ENCODE results near the gene TXNDC16.

Gene TXNDC16

GRCh38 chr14:52455291-52456088 lies 96.8 kb downstream of the TXNDC16 start:
- no peak overlapping the region for H3K9ac ChIP-seq (ENCODE audit: low read length in 2 of 2)
- H3K9me3 ChIP-seq (ENCODE audit: control insufficient read depth in 2 of 2, low read length in 2 of 2), result no peaks in the 10 kb centered on the region
- no peak overlapping the region for H3K27ac ChIP-seq (ENCODE audit: low read length)
- no peaks in the 10 kb centered on the region for H3K4me1 ChIP-seq (ENCODE audit: control insufficient read depth, insufficient read depth, low read length)
- H3K4me3 ChIP-seq (ENCODE audit: low read length in 2 of 2), result no peak overlapping the region
- H3K27me3 ChIP-seq (ENCODE audit: control insufficient read depth in 1 of 2, insufficient read depth in 2 of 2, low read length in 2 of 2), result no peaks in the 10 kb centered on the region
- H3K36me3 ChIP-seq (ENCODE audit: control insufficient read depth in 2 of 2, insufficient read depth in 2 of 2, low read length in 2 of 2), result peaks cover 0 to 4% of the 10 kb centered on the region in 2 donors

- Histone ChIP-seq H3K9ac (ENCODE audit: low read length in 2 of 2) (no peak overlapping the region), H3K27ac (ENCODE audit: low read length) (no peak overlapping the region), H3K36me3 (ENCODE audit: control insufficient read depth in 2 of 2, insufficient read depth in 2 of 2, low read length in 2 of 2) (no peaks in the 10 kb centered on the region), H3K4me3 (ENCODE audit: low read length in 2 of 2) (no peak overlapping the region), H3K27me3 (ENCODE audit: control insufficient read depth in 1 of 2, insufficient read depth in 2 of 2, low read length in 2 of 2) (no peaks in the 10 kb centered on the region), H3K9me3 (ENCODE audit: control insufficient read depth in 2 of 2, low read length in 2 of 2) (no peaks in the 10 kb centered on the region), H3K4me1 (ENCODE audit: control insufficient read depth, insufficient read depth, low read length) (no peaks in the 10 kb centered on the region)
Observed at GRCh38 chr14:52447236-52447635, 105.1 kb downstream of the TXNDC16 start.

DNA sequence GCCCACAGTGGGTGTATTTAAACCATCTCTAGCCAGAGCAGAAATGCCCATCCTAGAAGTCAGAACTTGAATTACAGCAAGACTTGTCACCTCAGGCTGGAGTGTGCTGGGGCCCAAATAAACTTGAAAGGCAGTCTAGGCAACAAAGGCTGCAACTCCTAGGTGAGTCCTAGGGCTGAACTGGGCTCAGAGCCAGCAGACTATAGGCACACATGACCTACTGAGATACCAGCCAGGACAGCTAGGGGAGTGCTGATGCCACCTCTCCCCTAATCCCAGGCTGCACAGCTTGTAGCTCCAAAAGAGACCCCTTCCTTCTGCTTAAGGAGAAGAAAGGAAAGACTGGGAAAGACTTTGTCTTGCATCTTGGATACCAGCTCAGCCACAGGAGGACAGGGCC lies 106.0 kb downstream of the TXNDC16 start:
- no peak overlapping the region for H3K4me3 ChIP-seq (ENCODE audit: low read length in 2 of 2)

GRCh38 chr14:52443506-52443905 lies 108.8 kb downstream of the TXNDC16 start:
- Histone ChIP-seq H3K27ac (ENCODE audit: low read length) (no peak overlapping the region), H3K9me3 (ENCODE audit: control insufficient read depth in 2 of 2, low read length in 2 of 2) (no peaks in the 10 kb centered on the region), H3K4me1 (ENCODE audit: control insufficient read depth, insufficient read depth, low read length) (no peaks in the 10 kb centered on the region), H3K36me3 (ENCODE audit: control insufficient read depth in 2 of 2, insufficient read depth in 2 of 2, low read length in 2 of 2) (no peaks in the 10 kb centered on the region), H3K27me3 (ENCODE audit: control insufficient read depth in 1 of 2, insufficient read depth in 2 of 2, low read length in 2 of 2) (no peaks in the 10 kb centered on the region), H3K9ac (ENCODE audit: low read length in 2 of 2) (no peak overlapping the region), H3K4me3 (ENCODE audit: low read length in 2 of 2) (no peak overlapping the region)

More for the DNA sequence above, 106.0 kb downstream of the TXNDC16 start:
- no peak overlapping the region for H3K9ac ChIP-seq (ENCODE audit: low read length in 2 of 2)
- no peaks in the 10 kb centered on the region for H3K9me3 ChIP-seq (ENCODE audit: control insufficient read depth in 2 of 2, low read length in 2 of 2)
- no peaks in the 10 kb centered on the region for H3K4me1 ChIP-seq (ENCODE audit: control insufficient read depth, insufficient read depth, low read length)
- no peaks in the 10 kb centered on the region for H3K36me3 ChIP-seq (ENCODE audit: control insufficient read depth in 2 of 2, insufficient read depth in 2 of 2, low read length in 2 of 2)
- H3K27ac ChIP-seq (ENCODE audit: low read length), result no peak overlapping the region
- no peaks in the 10 kb centered on the region for H3K27me3 ChIP-seq (ENCODE audit: control insufficient read depth in 1 of 2, insufficient read depth in 2 of 2, low read length in 2 of 2)

GRCh38 chr14:52442602-52443001 lies 109.7 kb downstream of the TXNDC16 start:
- Histone ChIP-seq H3K4me1 (ENCODE audit: control insufficient read depth, insufficient read depth, low read length) (no peaks in the 10 kb centered on the region), H3K27me3 (ENCODE audit: control insufficient read depth in 1 of 2, insufficient read depth in 2 of 2, low read length in 2 of 2) (no peaks in the 10 kb centered on the region), H3K4me3 (ENCODE audit: low read length in 2 of 2) (no peak overlapping the region), H3K9ac (ENCODE audit: low read length in 2 of 2) (no peak overlapping the region), H3K9me3 (ENCODE audit: control insufficient read depth in 2 of 2, low read length in 2 of 2) (no peaks in the 10 kb centered on the region), H3K27ac (ENCODE audit: low read length) (no peak overlapping the region), H3K36me3 (ENCODE audit: control insufficient read depth in 2 of 2, insufficient read depth in 2 of 2, low read length in 2 of 2) (no peaks in the 10 kb centered on the region)

- no peak overlapping the region for H3K4me3 ChIP-seq (ENCODE audit: low read length in 2 of 2)
- no peaks in the 10 kb centered on the region for H3K9me3 ChIP-seq (ENCODE audit: control insufficient read depth in 2 of 2, low read length in 2 of 2)
- no peaks in the 10 kb centered on the region for H3K36me3 ChIP-seq (ENCODE audit: control insufficient read depth in 2 of 2, insufficient read depth in 2 of 2, low read length in 2 of 2)
- no peaks in the 10 kb centered on the region for H3K27me3 ChIP-seq (ENCODE audit: control insufficient read depth in 1 of 2, insufficient read depth in 2 of 2, low read length in 2 of 2)
- no peaks in the 10 kb centered on the region for H3K4me1 ChIP-seq (ENCODE audit: control insufficient read depth, insufficient read depth, low read length)
- no peak overlapping the region for H3K9ac ChIP-seq (ENCODE audit: low read length in 2 of 2)
- no peak overlapping the region for H3K27ac ChIP-seq (ENCODE audit: low read length)
Observed at GRCh38 chr14:52442166-52442565, 110.1 kb downstream of the TXNDC16 start.

DNA sequence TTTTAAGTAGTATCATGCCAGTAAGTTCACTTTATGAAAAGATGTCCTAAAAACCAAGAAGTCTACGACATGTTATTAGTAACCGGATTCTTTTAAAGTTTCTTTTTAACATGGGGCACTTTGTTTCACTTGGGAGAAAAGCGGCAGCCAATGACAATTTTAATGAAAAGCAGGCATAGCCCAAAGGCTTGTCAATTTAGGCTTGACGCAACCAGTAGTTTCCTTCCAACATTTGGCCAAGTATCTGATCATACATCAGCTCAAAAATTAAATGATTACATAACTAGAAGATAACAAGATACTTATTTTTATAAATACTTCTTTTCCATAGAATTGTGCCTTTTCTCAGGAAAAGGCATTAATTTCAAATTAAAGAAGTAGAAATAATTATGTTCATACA lies 112.8 kb downstream of the TXNDC16 start:
- no peaks in the 10 kb centered on the region for H3K36me3 ChIP-seq (ENCODE audit: control insufficient read depth in 2 of 2, insufficient read depth in 2 of 2, low read length in 2 of 2)
- H3K27ac ChIP-seq (ENCODE audit: low read length), result no peak overlapping the region
- H3K9me3 ChIP-seq (ENCODE audit: control insufficient read depth in 2 of 2, low read length in 2 of 2), result no peaks in the 10 kb centered on the region
- no peaks in the 10 kb centered on the region for H3K27me3 ChIP-seq (ENCODE audit: control insufficient read depth in 1 of 2, insufficient read depth in 2 of 2, low read length in 2 of 2)
- no peaks in the 10 kb centered on the region for H3K4me1 ChIP-seq (ENCODE audit: control insufficient read depth, insufficient read depth, low read length)
- no peak overlapping the region for H3K9ac ChIP-seq (ENCODE audit: low read length in 2 of 2)
- H3K4me3 ChIP-seq (ENCODE audit: low read length in 2 of 2), result no peak overlapping the region

DNA sequence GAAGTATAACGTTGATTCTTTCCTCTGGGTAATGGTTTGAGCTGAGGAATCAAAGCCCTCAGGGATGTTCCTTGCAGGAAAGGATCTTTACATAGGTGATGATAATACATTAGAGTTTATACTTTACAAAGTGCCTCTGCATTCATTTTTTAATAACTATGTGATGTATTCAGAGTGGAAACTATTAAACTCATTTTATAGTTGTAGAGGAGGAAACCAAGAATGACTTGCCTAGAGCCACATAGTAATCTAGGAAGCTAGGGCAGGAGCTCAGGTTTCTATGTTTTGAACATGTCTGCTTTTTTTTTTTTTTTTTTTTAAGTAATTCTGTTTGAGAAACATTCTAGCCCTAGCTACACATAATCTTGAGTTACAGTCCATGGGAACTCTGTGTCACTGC lies 117.3 kb downstream of the TXNDC16 start:
- H3K27me3 ChIP-seq (ENCODE audit: control insufficient read depth in 1 of 2, insufficient read depth in 2 of 2, low read length in 2 of 2), result no peaks in the 10 kb centered on the region
- no peak overlapping the region for H3K4me3 ChIP-seq (ENCODE audit: low read length in 2 of 2)
- no peak overlapping the region for H3K27ac ChIP-seq (ENCODE audit: low read length)
- no peaks in the 10 kb centered on the region for H3K9me3 ChIP-seq (ENCODE audit: control insufficient read depth in 2 of 2, low read length in 2 of 2)
- H3K9ac ChIP-seq (ENCODE audit: low read length in 2 of 2), result no peak overlapping the region
- no peaks in the 10 kb centered on the region for H3K36me3 ChIP-seq (ENCODE audit: control insufficient read depth in 2 of 2, insufficient read depth in 2 of 2, low read length in 2 of 2)
- H3K4me1 ChIP-seq (ENCODE audit: control insufficient read depth, insufficient read depth, low read length), result no peaks in the 10 kb centered on the region

DNA sequence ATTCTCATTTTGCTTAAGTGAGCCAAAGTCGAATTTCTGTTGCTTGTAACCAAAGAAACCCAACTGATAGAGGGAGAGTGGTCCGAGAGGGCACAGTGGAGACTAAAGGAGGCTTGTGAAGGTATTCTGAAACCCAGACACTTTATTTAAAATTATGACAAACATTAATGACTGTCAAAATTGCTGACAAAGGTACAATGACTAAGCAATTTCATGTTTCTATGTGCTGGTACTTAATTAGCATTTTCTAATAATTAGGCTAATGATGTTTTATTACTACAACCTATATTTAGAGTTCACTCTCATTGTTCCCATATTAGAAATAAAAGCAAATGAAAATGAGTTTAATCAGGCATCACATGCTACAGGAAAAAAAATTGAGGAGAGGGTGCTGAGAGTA lies 121.8 kb downstream of the TXNDC16 start:
- Histone ChIP-seq H3K4me3 (ENCODE audit: low read length in 2 of 2) (no peak overlapping the region), H3K9me3 (ENCODE audit: control insufficient read depth in 2 of 2, low read length in 2 of 2) (no peaks in the 10 kb centered on the region), H3K27me3 (ENCODE audit: control insufficient read depth in 1 of 2, insufficient read depth in 2 of 2, low read length in 2 of 2) (no peaks in the 10 kb centered on the region), H3K4me1 (ENCODE audit: control insufficient read depth, insufficient read depth, low read length) (no peaks in the 10 kb centered on the region), H3K27ac (ENCODE audit: low read length) (no peak overlapping the region), H3K9ac (ENCODE audit: low read length in 2 of 2) (no peak overlapping the region), H3K36me3 (ENCODE audit: control insufficient read depth in 2 of 2, insufficient read depth in 2 of 2, low read length in 2 of 2) (no peaks in the 10 kb centered on the region)

- no peaks in the 10 kb centered on the region for H3K36me3 ChIP-seq (ENCODE audit: control insufficient read depth in 2 of 2, insufficient read depth in 2 of 2, low read length in 2 of 2)
- H3K27ac ChIP-seq (ENCODE audit: low read length), result no peak overlapping the region
- no peaks in the 10 kb centered on the region for H3K27me3 ChIP-seq (ENCODE audit: control insufficient read depth in 1 of 2, insufficient read depth in 2 of 2, low read length in 2 of 2)
- no peak overlapping the region for H3K9ac ChIP-seq (ENCODE audit: low read length in 2 of 2)
- no peaks in the 10 kb centered on the region for H3K4me1 ChIP-seq (ENCODE audit: control insufficient read depth, insufficient read depth, low read length)
- H3K4me3 ChIP-seq (ENCODE audit: low read length in 2 of 2), result no peak overlapping the region
- H3K9me3 ChIP-seq (ENCODE audit: control insufficient read depth in 2 of 2, low read length in 2 of 2), result no peaks in the 10 kb centered on the region
Observed at GRCh38 chr14:52429451-52429850, 122.9 kb downstream of the TXNDC16 start.

- H3K4me1 ChIP-seq (ENCODE audit: control insufficient read depth, insufficient read depth, low read length), result no peaks in the 10 kb centered on the region
- no peaks in the 10 kb centered on the region for H3K36me3 ChIP-seq (ENCODE audit: control insufficient read depth in 2 of 2, insufficient read depth in 2 of 2, low read length in 2 of 2)
- no peaks in the 10 kb centered on the region for H3K27me3 ChIP-seq (ENCODE audit: control insufficient read depth in 1 of 2, insufficient read depth in 2 of 2, low read length in 2 of 2)
- H3K9me3 ChIP-seq (ENCODE audit: control insufficient read depth in 2 of 2, low read length in 2 of 2), result no peaks in the 10 kb centered on the region
- H3K9ac ChIP-seq (ENCODE audit: low read length in 2 of 2), result no peak overlapping the region
- H3K4me3 ChIP-seq (ENCODE audit: low read length in 2 of 2), result no peak overlapping the region
- no peak overlapping the region for H3K27ac ChIP-seq (ENCODE audit: low read length)
Observed at GRCh38 chr14:52427460-52427859, 124.8 kb downstream of the TXNDC16 start.
